K562 (cell line): ENCODE measurements around the gene AK5. TPM values are rescaled to one million over a fixed set of nuclear protein-coding genes. Genes with fewer than 3 reads are reported as not detected.

Experiments
- ESRRB ChIP-seq: fragments of 250-450 bp; sonication (Bioruptor Pico); IDR thresholded peaks from 2 replicates; pipeline ENCODE4 v1.5.0; 2020; ENCODE audit warnings: mild to moderate bottlenecking, moderate library complexity, borderline replicate concordance
- ETV6 ChIP-seq, 3 experiments: fragments of 150-350 bp in 1 of 3; sonication (generic) in 1 of 3; formaldehyde crosslinking in 1 of 3; IDR thresholded peaks; 2 replicates each; pipeline versions ENCODE4 v1.6.1 to v1.8.0; 2014 to 2022; ENCODE audit warnings: borderline replicate concordance in 2 of 3, low read depth in 2 of 3, antibody characterized with exemption in 1 of 3, low read length in 1 of 3, mild to moderate bottlenecking in 1 of 3, missing genetic modification reagents in 1 of 3
- GATAD2B ChIP-seq: fragments of 450-650 bp; IDR thresholded peaks from 2 replicates; pipeline ENCODE4 v1.6.1; 2017; ENCODE audit warnings: mild to moderate bottlenecking, borderline replicate concordance
- KAT7 ChIP-seq: sonication (generic); formaldehyde crosslinking; IDR thresholded peaks from 2 replicates; pipeline ENCODE4 v1.8.0; 2022; ENCODE audit warnings: missing genetic modification reagents, mild to moderate bottlenecking, borderline replicate concordance
- NCOA1 ChIP-seq: fragments of 450-650 bp; IDR thresholded peaks from 2 replicates; pipeline ENCODE4 v1.6.1; 2016; ENCODE audit warnings: low read depth
- SMARCA4 ChIP-seq: fragments of 450-650 bp; IDR thresholded peaks from 2 replicates; pipeline ENCODE4 v1.6.1; 2016
- SMC3 ChIP-seq: conservative IDR thresholded peaks from 2 replicates; pipeline ENCODE4 v1.6.1; 2011; ENCODE audit warnings: low read depth, low read length, improper control_type of control experiment; ENCODE audit not compliant: insufficient read depth
- ZC3H4 ChIP-seq: sonication (generic); formaldehyde crosslinking; IDR thresholded peaks from 2 replicates; pipeline ENCODE4 v1.9.0; 2021; ENCODE audit warnings: missing genetic modification reagents, borderline replicate concordance
- ZNF717 ChIP-seq: fragments of 250-450 bp; sonication (Bioruptor Pico); IDR thresholded peaks from 2 replicates; pipeline ENCODE4 v1.5.0; 2021
- polyA plus RNA-seq, 8 experiments: library from polyadenylated mRNA; depleted of rRNA in 4 of 8; stranded (reverse) in 5 of 8; unstranded in 3 of 8; fragments of >200 nt; fragmentation: Nextera tagmentation in 2 of 8; fragmentation: Illumina TruSeq in 1 of 8; extraction: Ambion mirVana in 2 of 8; extraction: Trizol in 1 of 8; gene quantifications; 2 replicates each; pipeline versions ENCODE4 v1.2.1 to v1.2.3, GENCODE V29; 2011 to 2014; ENCODE audit warnings: inconsistent platforms in 1 of 8, missing spikeins in 1 of 8
- total RNA-seq, 7 experiments: library from RNA; depleted of rRNA in 6 of 7; stranded (reverse); fragments of >200 nt in 6 of 7; fragmentation: Illumina TruSeq in 2 of 7; extraction: Trizol in 2 of 7; gene quantifications; 2 replicates each; pipeline versions ENCODE4 v1.2.1 to v1.2.3, GENCODE V29; 2011 to 2021; ENCODE audit warnings: low replicate concordance in 1 of 7
- TF ChIP-seq, protein P1 (sequence below): fragments of 250-450 bp; sonication (Bioruptor Pico); IDR thresholded peaks from 2 replicates; pipeline ENCODE4 v1.4.0; 2020
- TF ChIP-seq, protein P2 (sequence below), 3 experiments: IDR thresholded peaks in 2 of 3; conservative IDR thresholded peaks in 1 of 3; 2 replicates each; pipeline ENCODE4 v1.5.1; 2011 to 2012; ENCODE audit warnings: low read length in 3 of 3, mild to moderate bottlenecking in 3 of 3, control low read depth in 2 of 3, improper control_type of control experiment in 1 of 3, inconsistent platforms in 1 of 3, low read depth in 1 of 3, mixed read lengths in 1 of 3, moderate library complexity in 1 of 3; ENCODE audit not compliant: insufficient read depth in 2 of 3
- TF ChIP-seq, protein P3 (sequence below): fragments of 250-450 bp; sonication (Bioruptor Pico); IDR thresholded peaks from 2 replicates; pipeline ENCODE4 v1.5.0; 2021; ENCODE audit warnings: mild to moderate bottlenecking, borderline replicate concordance
- TF ChIP-seq, protein P4 (sequence below): fragments of 250-450 bp; sonication (Bioruptor Pico); IDR thresholded peaks from 2 replicates; pipeline ENCODE4 v1.4.0; 2020; ENCODE audit warnings: borderline replicate concordance
- TF ChIP-seq, protein P5 (sequence below): fragments of 450-650 bp; IDR thresholded peaks from 2 replicates; pipeline ENCODE4 v1.7.0; 2016; ENCODE audit warnings: borderline replicate concordance

Gene AK5
- total and polyA plus RNA-seq, 9 of the 15 experiments (the other 6 are each of a cell fraction or from before 2014, with no cell fraction given) = 0.06 TPM; not detected in 8

DNA sequence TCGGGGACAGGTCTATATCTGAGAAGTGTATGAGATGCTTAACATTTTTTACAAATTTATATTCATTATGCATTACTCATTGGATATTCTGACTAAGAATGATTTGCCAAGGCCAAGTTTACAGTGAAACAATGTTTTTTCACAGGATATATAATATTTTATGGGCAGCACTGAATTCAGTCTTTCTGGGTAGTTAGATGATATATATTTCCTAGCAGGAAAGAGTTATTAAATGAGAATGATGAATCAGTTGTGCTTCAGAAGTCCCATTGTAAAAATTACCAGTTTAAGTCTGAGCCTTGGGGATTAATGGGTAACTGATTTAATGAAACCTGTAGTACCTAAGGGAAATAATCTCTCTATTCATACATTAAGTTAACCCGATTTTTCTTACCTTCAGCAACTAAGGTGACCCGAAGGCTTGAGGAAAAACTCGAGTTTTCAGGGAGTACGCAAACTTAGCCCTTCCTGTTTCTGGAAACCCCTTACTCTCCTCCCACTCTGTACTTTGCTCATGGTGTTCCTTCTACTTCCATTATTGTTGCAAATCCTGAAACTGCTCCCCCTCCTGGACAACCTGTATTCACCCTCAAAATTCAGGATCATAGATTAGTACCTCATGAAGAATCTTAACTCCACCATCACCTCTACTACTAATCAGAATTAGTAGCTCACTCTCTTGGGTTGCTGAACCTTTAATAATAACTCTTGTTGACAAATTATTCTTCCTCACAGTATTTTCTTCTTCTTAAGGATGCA is 135.1 kb downstream of the AK5 start (continued):
- no peak for TF ChIP-seq NCOA1
- TF ChIP-seq, protein P1, sequence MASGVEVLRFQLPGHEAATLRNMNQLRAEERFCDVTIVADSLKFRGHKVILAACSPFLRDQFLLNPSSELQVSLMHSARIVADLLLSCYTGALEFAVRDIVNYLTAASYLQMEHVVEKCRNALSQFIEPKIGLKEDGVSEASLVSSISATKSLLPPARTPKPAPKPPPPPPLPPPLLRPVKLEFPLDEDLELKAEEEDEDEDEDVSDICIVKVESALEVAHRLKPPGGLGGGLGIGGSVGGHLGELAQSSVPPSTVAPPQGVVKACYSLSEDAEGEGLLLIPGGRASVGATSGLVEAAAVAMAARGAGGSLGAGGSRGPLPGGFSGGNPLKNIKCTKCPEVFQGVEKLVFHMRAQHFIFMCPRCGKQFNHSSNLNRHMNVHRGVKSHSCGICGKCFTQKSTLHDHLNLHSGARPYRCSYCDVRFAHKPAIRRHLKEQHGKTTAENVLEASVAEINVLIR = no peak
- no peak for TF ChIP-seq ZC3H4 (CRISPR knock-in tag)
- TF ChIP-seq, protein P2, sequence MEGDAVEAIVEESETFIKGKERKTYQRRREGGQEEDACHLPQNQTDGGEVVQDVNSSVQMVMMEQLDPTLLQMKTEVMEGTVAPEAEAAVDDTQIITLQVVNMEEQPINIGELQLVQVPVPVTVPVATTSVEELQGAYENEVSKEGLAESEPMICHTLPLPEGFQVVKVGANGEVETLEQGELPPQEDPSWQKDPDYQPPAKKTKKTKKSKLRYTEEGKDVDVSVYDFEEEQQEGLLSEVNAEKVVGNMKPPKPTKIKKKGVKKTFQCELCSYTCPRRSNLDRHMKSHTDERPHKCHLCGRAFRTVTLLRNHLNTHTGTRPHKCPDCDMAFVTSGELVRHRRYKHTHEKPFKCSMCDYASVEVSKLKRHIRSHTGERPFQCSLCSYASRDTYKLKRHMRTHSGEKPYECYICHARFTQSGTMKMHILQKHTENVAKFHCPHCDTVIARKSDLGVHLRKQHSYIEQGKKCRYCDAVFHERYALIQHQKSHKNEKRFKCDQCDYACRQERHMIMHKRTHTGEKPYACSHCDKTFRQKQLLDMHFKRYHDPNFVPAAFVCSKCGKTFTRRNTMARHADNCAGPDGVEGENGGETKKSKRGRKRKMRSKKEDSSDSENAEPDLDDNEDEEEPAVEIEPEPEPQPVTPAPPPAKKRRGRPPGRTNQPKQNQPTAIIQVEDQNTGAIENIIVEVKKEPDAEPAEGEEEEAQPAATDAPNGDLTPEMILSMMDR (IDR thresholded peaks at IDR 0.05 in 2 of 3, conservative IDR thresholded peaks at IDR 0.05 in 1 of 3; ENCODE audit: insufficient read depth in 2 of 3, low read depth in 1 of 3, low read length in 3 of 3) = peak; percentile 26 to 53 (median 48); a peak in 5 of 6 replicates
- no peak for TF ChIP-seq KAT7 (CRISPR knock-in tag)
- no peak for TF ChIP-seq ETV6 (IDR thresholded peaks at IDR 0.05; ENCODE audit: borderline replicate concordance in 1 of 2, low read depth in 2 of 2, low read length in 1 of 2)
- TF ChIP-seq ETV6 (CRISPR knock-in tag; IDR thresholded peaks at IDR 0.05; ENCODE audit: borderline replicate concordance) = no peak
- TF ChIP-seq, protein P3, sequence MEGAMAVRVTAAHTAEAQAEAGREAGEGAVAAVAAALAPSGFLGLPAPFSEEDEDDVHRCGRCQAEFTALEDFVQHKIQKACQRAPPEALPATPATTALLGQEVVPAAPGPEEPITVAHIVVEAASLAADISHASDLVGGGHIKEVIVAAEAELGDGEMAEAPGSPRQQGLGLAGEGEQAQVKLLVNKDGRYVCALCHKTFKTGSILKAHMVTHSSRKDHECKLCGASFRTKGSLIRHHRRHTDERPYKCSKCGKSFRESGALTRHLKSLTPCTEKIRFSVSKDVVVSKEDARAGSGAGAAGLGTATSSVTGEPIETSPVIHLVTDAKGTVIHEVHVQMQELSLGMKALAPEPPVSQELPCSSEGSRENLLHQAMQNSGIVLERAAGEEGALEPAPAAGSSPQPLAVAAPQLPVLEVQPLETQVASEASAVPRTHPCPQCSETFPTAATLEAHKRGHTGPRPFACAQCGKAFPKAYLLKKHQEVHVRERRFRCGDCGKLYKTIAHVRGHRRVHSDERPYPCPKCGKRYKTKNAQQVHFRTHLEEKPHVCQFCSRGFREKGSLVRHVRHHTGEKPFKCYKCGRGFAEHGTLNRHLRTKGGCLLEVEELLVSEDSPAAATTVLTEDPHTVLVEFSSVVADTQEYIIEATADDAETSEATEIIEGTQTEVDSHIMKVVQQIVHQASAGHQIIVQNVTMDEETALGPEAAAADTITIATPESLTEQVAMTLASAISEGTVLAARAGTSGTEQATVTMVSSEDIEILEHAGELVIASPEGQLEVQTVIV (CRISPR knock-in tag) = no peak
- TF ChIP-seq SMARCA4 = no peak
- TF ChIP-seq, protein P4, sequence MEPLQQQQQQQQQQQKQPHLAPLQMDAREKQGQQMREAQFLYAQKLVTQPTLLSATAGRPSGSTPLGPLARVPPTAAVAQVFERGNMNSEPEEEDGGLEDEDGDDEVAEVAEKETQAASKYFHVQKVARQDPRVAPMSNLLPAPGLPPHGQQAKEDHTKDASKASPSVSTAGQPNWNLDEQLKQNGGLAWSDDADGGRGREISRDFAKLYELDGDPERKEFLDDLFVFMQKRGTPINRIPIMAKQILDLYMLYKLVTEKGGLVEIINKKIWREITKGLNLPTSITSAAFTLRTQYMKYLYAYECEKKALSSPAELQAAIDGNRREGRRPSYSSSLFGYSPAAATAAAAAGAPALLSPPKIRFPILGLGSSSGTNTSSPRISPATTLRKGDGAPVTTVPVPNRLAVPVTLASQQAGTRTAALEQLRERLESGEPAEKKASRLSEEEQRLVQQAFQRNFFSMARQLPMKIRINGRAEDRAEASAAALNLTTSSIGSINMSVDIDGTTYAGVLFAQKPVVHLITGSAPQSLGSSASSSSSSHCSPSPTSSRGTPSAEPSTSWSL = no peak
- no peak for TF ChIP-seq ZNF717
- no peak for TF ChIP-seq ESRRB (CRISPR knock-in tag)
- TF ChIP-seq SMC3 = peak; percentile 25; the same call in 1 of the 2 replicates
- TF ChIP-seq, protein P5, sequence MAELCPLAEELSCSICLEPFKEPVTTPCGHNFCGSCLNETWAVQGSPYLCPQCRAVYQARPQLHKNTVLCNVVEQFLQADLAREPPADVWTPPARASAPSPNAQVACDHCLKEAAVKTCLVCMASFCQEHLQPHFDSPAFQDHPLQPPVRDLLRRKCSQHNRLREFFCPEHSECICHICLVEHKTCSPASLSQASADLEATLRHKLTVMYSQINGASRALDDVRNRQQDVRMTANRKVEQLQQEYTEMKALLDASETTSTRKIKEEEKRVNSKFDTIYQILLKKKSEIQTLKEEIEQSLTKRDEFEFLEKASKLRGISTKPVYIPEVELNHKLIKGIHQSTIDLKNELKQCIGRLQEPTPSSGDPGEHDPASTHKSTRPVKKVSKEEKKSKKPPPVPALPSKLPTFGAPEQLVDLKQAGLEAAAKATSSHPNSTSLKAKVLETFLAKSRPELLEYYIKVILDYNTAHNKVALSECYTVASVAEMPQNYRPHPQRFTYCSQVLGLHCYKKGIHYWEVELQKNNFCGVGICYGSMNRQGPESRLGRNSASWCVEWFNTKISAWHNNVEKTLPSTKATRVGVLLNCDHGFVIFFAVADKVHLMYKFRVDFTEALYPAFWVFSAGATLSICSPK = no peak
- no peak for TF ChIP-seq GATAD2B
